Glutamatergic neuron (in vitro differentiated cells): ENCODE data around the gene GNAT1. TPM values are rescaled to one million over a fixed set of nuclear protein-coding genes. Genes with fewer than 3 reads are reported as not detected.

Source experiments
- DNase-seq: peaks from one replicate; pipeline ENCODE4 v3.0.0; 2022
- H3K27ac Mint-ChIP-seq: one replicate; pipeline ENCODE4 v1.8.0; 2020; ENCODE audit warnings: mild to moderate bottlenecking, mixed read lengths, inconsistent platforms; ENCODE audit not compliant: unreplicated experiment
- H3K27me3 Mint-ChIP-seq: one replicate; pipeline ENCODE4 v1.8.0; 2020; ENCODE audit warnings: mild to moderate bottlenecking, moderate library complexity, mixed read lengths, inconsistent platforms; ENCODE audit not compliant: unreplicated experiment
- H3K36me3 Mint-ChIP-seq: one replicate; pipeline ENCODE4 v1.8.0; 2020; ENCODE audit warnings: mild to moderate bottlenecking, mixed read lengths, inconsistent platforms; ENCODE audit not compliant: unreplicated experiment
- H3K4me1 Mint-ChIP-seq: one replicate; pipeline ENCODE4 v1.8.0; 2020; ENCODE audit warnings: mild to moderate bottlenecking, low read depth, mixed read lengths, inconsistent platforms; ENCODE audit not compliant: unreplicated experiment
- H3K4me3 Mint-ChIP-seq: one replicate; pipeline ENCODE4 v1.8.0; 2020; ENCODE audit warnings: mild to moderate bottlenecking, mixed read lengths, inconsistent platforms; ENCODE audit not compliant: unreplicated experiment
- H3K9me3 Mint-ChIP-seq: one replicate; pipeline ENCODE4 v1.8.0; 2020; ENCODE audit warnings: mild to moderate bottlenecking, moderate library complexity, mixed read lengths, inconsistent platforms; ENCODE audit not compliant: unreplicated experiment
- CTCF ChIP-seq: fragments of 200-600 bp; sonication (generic); IDR thresholded peaks from one replicate; pipeline ENCODE4 v1.5.0; 2021; ENCODE audit not compliant: partially characterized antibody, unreplicated experiment
- total RNA-seq: library from RNA; stranded (reverse); fragmentation: NEBNext Ultra II Directional; extraction: Animal tissue kit (Norgen Biotek cat#: 25700); gene quantifications from one replicate; pipeline ENCODE4 v1.2.1, GENCODE V29; 2021; ENCODE audit not compliant: unreplicated experiment

Gene GNAT1
- total RNA-seq, 1 donor from 2014 or later = not detected

- no peak for TF ChIP-seq CTCF
- Mint-ChIP-seq H3K4me3 (no peak overlapping the region), H3K27me3 (peaks cover 16% of the 10 kb centered on the region), H3K9me3 (peaks cover 4% of the 10 kb centered on the region), H3K4me1 (peaks cover 3% of the 10 kb centered on the region), H3K36me3 (no peaks in the 10 kb centered on the region), H3K27ac (peak overlapping the region; percentile 48)
- no peak for DNase-seq
Measured at GRCh38 chr3:50202353-50203112, 11.1 kb downstream of the GNAT1 start.

GRCh38 chr3:50203113-50203808 lies 11.9 kb downstream of the GNAT1 start:
- Mint-ChIP-seq H3K9me3 (peaks cover 5% of the 10 kb centered on the region), H3K4me1 (peaks cover 3% of the 10 kb centered on the region), H3K36me3 (no peaks in the 10 kb centered on the region), H3K27ac (peak overlapping the region; percentile 48), H3K4me3 (no peak overlapping the region), H3K27me3 (peaks cover 16% of the 10 kb centered on the region)
- TF ChIP-seq CTCF = no peak
- DNase-seq = no peak

- no peak for DNase-seq
- H3K27ac Mint-ChIP-seq = no peak overlapping the region
- H3K9me3 Mint-ChIP-seq = peaks cover 5% of the 10 kb centered on the region
- peaks cover 16% of the 10 kb centered on the region for H3K27me3 Mint-ChIP-seq
- H3K4me1 Mint-ChIP-seq = peaks cover 7% of the 10 kb centered on the region
- H3K4me3 Mint-ChIP-seq = peak overlapping the region; percentile 42
- H3K36me3 Mint-ChIP-seq = no peaks in the 10 kb centered on the region
- no peak for TF ChIP-seq CTCF
Measured at GRCh38 chr3:50203809-50204803, 12.7 kb downstream of the GNAT1 start.

GRCh38 chr3:50204804-50205412 lies 13.5 kb downstream of the GNAT1 start, which contains the start of gene SLC38A3:
Gene SLC38A3, plus strand, starts transcription at chr3:50205271. Its CDS starts 8,929 bp downstream, at chr3:50214200.
- Mint-ChIP-seq H3K27ac (no peak within 1 kb of the TSS), H3K4me1 (peaks cover 7% of the 10 kb centered on the region), H3K36me3 (no peaks in the 10 kb centered on the region), H3K9me3 (peaks cover 5% of the 10 kb centered on the region), H3K27me3 (peaks cover 14% of the 10 kb centered on the region), H3K4me3 (peak within 1 kb of the TSS; percentile 67)
- peak; percentile 68 for DNase-seq
- TF ChIP-seq CTCF = no peak
